Measurements from ENCODE around the gene HMGCS2. TPM values are rescaled to one million over a fixed set of nuclear protein-coding genes. Genes with fewer than 3 reads are reported as not detected.

The HMGCS2 gene
- total and polyA plus RNA-seq, 10 of the 15 experiments (the other 5 are each of a cell fraction or from before 2014, with no cell fraction given) = 0.49 TPM; not detected in 9

- TF ChIP-seq IKZF2 (IDR thresholded peaks at IDR 0.05) (no peak), ETV6 (conservative IDR thresholded peaks at IDR 0.05 in 1 of 2, IDR thresholded peaks at IDR 0.05 in 1 of 2; ENCODE audit: borderline replicate concordance in 1 of 2, low read depth in 1 of 2) (no peak)
- TF ChIP-seq, protein P1, sequence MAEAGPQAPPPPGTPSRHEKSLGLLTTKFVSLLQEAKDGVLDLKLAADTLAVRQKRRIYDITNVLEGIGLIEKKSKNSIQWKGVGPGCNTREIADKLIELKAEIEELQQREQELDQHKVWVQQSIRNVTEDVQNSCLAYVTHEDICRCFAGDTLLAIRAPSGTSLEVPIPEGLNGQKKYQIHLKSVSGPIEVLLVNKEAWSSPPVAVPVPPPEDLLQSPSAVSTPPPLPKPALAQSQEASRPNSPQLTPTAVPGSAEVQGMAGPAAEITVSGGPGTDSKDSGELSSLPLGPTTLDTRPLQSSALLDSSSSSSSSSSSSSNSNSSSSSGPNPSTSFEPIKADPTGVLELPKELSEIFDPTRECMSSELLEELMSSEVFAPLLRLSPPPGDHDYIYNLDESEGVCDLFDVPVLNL (IDR thresholded peaks at IDR 0.05; ENCODE audit: low read depth, low read length) = no peak
Observed at GRCh38 chr1:119783354-119784185, 14.9 kb upstream of the HMGCS2 start (continued).

GRCh38 chr1:119782631-119783325 is 14.1 kb upstream of the HMGCS2 start:
- FAIRE-seq = no peak

More at GRCh38 chr1:119782631-119783325, 14.1 kb upstream of the HMGCS2 start:
- Histone ChIP-seq H3K27ac (ENCODE audit: control insufficient read depth, insufficient read depth) (no peak overlapping the region), H3K79me2 (ENCODE audit: control insufficient read depth, insufficient read depth, low read length) (no peaks in the 10 kb centered on the region), H2AFZ (ENCODE audit: control insufficient read depth, low read depth, low read length) (no peak overlapping the region), H4K20me1 (ENCODE audit: control insufficient read depth, insufficient read depth) (0 out of 2 replicates have a peak, but pooled peaks cover 2% of the 10 kb centered on the region), H3K27me3 (replicated peaks in 1 of 2; ENCODE audit: control insufficient read depth in 2 of 2, insufficient read depth in 2 of 2, low read length in 1 of 2) (no peaks in the 10 kb centered on the region; a peak in 1 of 4 replicates), H3K9ac (ENCODE audit: control insufficient read depth, insufficient read depth, low read length) (no peak overlapping the region), H3K4me2 (ENCODE audit: control insufficient read depth, insufficient read depth) (no peak overlapping the region), H3K4me1 (ENCODE audit: control insufficient read depth, insufficient read depth, low read length) (no peaks in the 10 kb centered on the region), H3K36me3 (ENCODE audit: control insufficient read depth in 2 of 2, insufficient read depth in 2 of 2, low read length in 1 of 2) (no peaks in the 10 kb centered on the region), H3K4me3 (no peak overlapping the region), H3K9me3 (replicated peaks; ENCODE audit: control insufficient read depth, insufficient read depth, low read length) (no peaks in the 10 kb centered on the region)
- BruUV-seq (replicated peaks) = no TSS peak
- intact Hi-C loops (cut with micrococcal nuclease; ENCODE audit: unreplicated experiment) = no loop called here
- POLR2A ChIA-PET = no interaction called here
- SMC1A ChIA-PET (ENCODE audit: uncharacterized antibody, unreplicated experiment) = no interaction called here
- CTCF ChIA-PET = no interaction called here
- DNase-seq (ENCODE audit: low read depth, low spot score) (no peak), ATAC-seq (no peak)
- 17% methylated on average over 7 of the region's 7 CpGs for WGBS (ENCODE audit: insufficient coverage, insufficient replicate concordance, low lambda C conversion rate, missing lambda C conversion rate)
- RAD21 ChIA-PET (ENCODE audit: unreplicated experiment) = no interaction called here
- TF ChIP-seq BCLAF1 (IDR thresholded peaks at IDR 0.05) (no peak), NBN (IDR thresholded peaks at IDR 0.05) (no peak), HDAC6 (IDR thresholded peaks at IDR 0.05; ENCODE audit: unreplicated experiment) (no peak), SP1 (IDR thresholded peaks at IDR 0.05; ENCODE audit: low read depth, low read length) (no peak), SUZ12 (IDR thresholded peaks at IDR 0.05; ENCODE audit: unreplicated experiment) (no peak), TCF7 (IDR thresholded peaks at IDR 0.05; ENCODE audit: borderline replicate concordance) (no peak), POLR2AphosphoS5 (IDR thresholded peaks at IDR 0.05; ENCODE audit: low read length) (no peak)
- TF ChIP-seq, protein P2, sequence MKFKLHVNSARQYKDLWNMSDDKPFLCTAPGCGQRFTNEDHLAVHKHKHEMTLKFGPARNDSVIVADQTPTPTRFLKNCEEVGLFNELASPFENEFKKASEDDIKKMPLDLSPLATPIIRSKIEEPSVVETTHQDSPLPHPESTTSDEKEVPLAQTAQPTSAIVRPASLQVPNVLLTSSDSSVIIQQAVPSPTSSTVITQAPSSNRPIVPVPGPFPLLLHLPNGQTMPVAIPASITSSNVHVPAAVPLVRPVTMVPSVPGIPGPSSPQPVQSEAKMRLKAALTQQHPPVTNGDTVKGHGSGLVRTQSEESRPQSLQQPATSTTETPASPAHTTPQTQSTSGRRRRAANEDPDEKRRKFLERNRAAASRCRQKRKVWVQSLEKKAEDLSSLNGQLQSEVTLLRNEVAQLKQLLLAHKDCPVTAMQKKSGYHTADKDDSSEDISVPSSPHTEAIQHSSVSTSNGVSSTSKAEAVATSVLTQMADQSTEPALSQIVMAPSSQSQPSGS (IDR thresholded peaks at IDR 0.05; ENCODE audit: low read length) = no peak
- TF ChIP-seq, protein P3, sequence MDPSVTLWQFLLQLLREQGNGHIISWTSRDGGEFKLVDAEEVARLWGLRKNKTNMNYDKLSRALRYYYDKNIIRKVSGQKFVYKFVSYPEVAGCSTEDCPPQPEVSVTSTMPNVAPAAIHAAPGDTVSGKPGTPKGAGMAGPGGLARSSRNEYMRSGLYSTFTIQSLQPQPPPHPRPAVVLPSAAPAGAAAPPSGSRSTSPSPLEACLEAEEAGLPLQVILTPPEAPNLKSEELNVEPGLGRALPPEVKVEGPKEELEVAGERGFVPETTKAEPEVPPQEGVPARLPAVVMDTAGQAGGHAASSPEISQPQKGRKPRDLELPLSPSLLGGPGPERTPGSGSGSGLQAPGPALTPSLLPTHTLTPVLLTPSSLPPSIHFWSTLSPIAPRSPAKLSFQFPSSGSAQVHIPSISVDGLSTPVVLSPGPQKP (IDR thresholded peaks at IDR 0.05; ENCODE audit: low read depth, low read length) = no peak
- in situ Hi-C loops (cut with MboI) = no loop called here
